ENCODE measurements around the gene SOX6. TPM values are rescaled to one million over a fixed set of nuclear protein-coding genes. Genes with fewer than 3 reads are reported as not detected.
A peak's percentile ranks its signal among the peaks of the same experiment; 100 is the strongest.

Gene SOX6
- total RNA-seq, 1 donor from 2014 or later = not detected

- Mint-ChIP-seq H3K36me3 (ENCODE audit: low read depth) (no peaks in the 10 kb centered on the region), H3K4me1 (no peaks in the 10 kb centered on the region), H3K27ac (no peak overlapping the region), H3K9me3 (no peaks in the 10 kb centered on the region), H3K4me3 (no peak overlapping the region), H3K27me3 (no peaks in the 10 kb centered on the region)
- intact Hi-C loops (cut with micrococcal nuclease) = no loop called here
- DNase-seq = no peak
Measured at GRCh38 chr11:16292167-16292859, 64.0 kb downstream of the SOX6 start.

- intact Hi-C loops (cut with micrococcal nuclease) = no loop called here
- no peak for DNase-seq
- no peak overlapping the region for H3K27ac Mint-ChIP-seq
- H3K9me3 Mint-ChIP-seq = no peaks in the 10 kb centered on the region
- no peak overlapping the region for H3K4me3 Mint-ChIP-seq
- no peaks in the 10 kb centered on the region for H3K27me3 Mint-ChIP-seq
- no peaks in the 10 kb centered on the region for H3K36me3 Mint-ChIP-seq (ENCODE audit: low read depth)
- no peaks in the 10 kb centered on the region for H3K4me1 Mint-ChIP-seq
Measured at GRCh38 chr11:16291729-16292128, 64.6 kb downstream of the SOX6 start.

- intact Hi-C loops (cut with micrococcal nuclease) = no loop called here
Measured at GRCh38 chr11:16289541-16289940, 66.8 kb downstream of the SOX6 start.

GRCh38 chr11:16287630-16288280, 68.6 kb downstream of the SOX6 start:
- DNase-seq = no peak
- no peaks in the 10 kb centered on the region for H3K4me1 Mint-ChIP-seq
- intact Hi-C loops (cut with micrococcal nuclease) = no loop called here
- H3K4me3 Mint-ChIP-seq = no peak overlapping the region
- H3K27ac Mint-ChIP-seq = no peak overlapping the region
- no peaks in the 10 kb centered on the region for H3K9me3 Mint-ChIP-seq
- no peaks in the 10 kb centered on the region for H3K27me3 Mint-ChIP-seq
- no peaks in the 10 kb centered on the region for H3K36me3 Mint-ChIP-seq (ENCODE audit: low read depth)

More at GRCh38 chr11:16289541-16289940, 66.8 kb downstream of the SOX6 start:
- no peak for DNase-seq
- H3K9me3 Mint-ChIP-seq = no peaks in the 10 kb centered on the region
- no peak overlapping the region for H3K27ac Mint-ChIP-seq
- H3K4me1 Mint-ChIP-seq = no peaks in the 10 kb centered on the region
- no peak overlapping the region for H3K4me3 Mint-ChIP-seq
- no peaks in the 10 kb centered on the region for H3K27me3 Mint-ChIP-seq
- no peaks in the 10 kb centered on the region for H3K36me3 Mint-ChIP-seq (ENCODE audit: low read depth)

GRCh38 chr11:16286095-16286494, 70.3 kb downstream of the SOX6 start:
- no peak for DNase-seq
- Mint-ChIP-seq H3K4me3 (no peak overlapping the region), H3K9me3 (no peaks in the 10 kb centered on the region), H3K27me3 (no peaks in the 10 kb centered on the region), H3K36me3 (ENCODE audit: low read depth) (no peaks in the 10 kb centered on the region), H3K27ac (no peak overlapping the region), H3K4me1 (no peaks in the 10 kb centered on the region)
- intact Hi-C loops (cut with micrococcal nuclease) = no loop called here

GRCh38 chr11:16280256-16280682, 76.1 kb downstream of the SOX6 start:
- Mint-ChIP-seq H3K4me1 (no peaks in the 10 kb centered on the region), H3K9me3 (no peaks in the 10 kb centered on the region), H3K4me3 (no peak overlapping the region), H3K27ac (no peak overlapping the region), H3K36me3 (ENCODE audit: low read depth) (no peaks in the 10 kb centered on the region), H3K27me3 (no peaks in the 10 kb centered on the region)
- intact Hi-C loops (cut with micrococcal nuclease) = no loop called here
- DNase-seq = peak; percentile 56

- intact Hi-C loops (cut with micrococcal nuclease) = no loop called here
- Mint-ChIP-seq H3K27me3 (no peaks in the 10 kb centered on the region), H3K9me3 (no peaks in the 10 kb centered on the region), H3K36me3 (ENCODE audit: low read depth) (no peaks in the 10 kb centered on the region), H3K4me1 (no peaks in the 10 kb centered on the region), H3K27ac (no peak overlapping the region), H3K4me3 (no peak overlapping the region)
- no peak for DNase-seq
Measured at GRCh38 chr11:16279524-16279923, 76.8 kb downstream of the SOX6 start.

- Mint-ChIP-seq H3K27me3 (no peaks in the 10 kb centered on the region), H3K27ac (no peak overlapping the region), H3K4me3 (no peak overlapping the region), H3K4me1 (no peaks in the 10 kb centered on the region), H3K36me3 (ENCODE audit: low read depth) (no peaks in the 10 kb centered on the region), H3K9me3 (no peaks in the 10 kb centered on the region)
- intact Hi-C loops (cut with micrococcal nuclease) = no loop called here
- DNase-seq = no peak
Measured at GRCh38 chr11:16278979-16279378, 77.4 kb downstream of the SOX6 start.

GRCh38 chr11:16278273-16278672, 78.1 kb downstream of the SOX6 start:
- Mint-ChIP-seq H3K9me3 (no peaks in the 10 kb centered on the region), H3K27me3 (no peaks in the 10 kb centered on the region), H3K36me3 (ENCODE audit: low read depth) (no peaks in the 10 kb centered on the region), H3K4me1 (no peaks in the 10 kb centered on the region), H3K27ac (no peak overlapping the region), H3K4me3 (no peak overlapping the region)
- intact Hi-C loops (cut with micrococcal nuclease) = no loop called here
- DNase-seq = no peak

- H3K4me1 Mint-ChIP-seq = no peaks in the 10 kb centered on the region
- H3K4me3 Mint-ChIP-seq = no peak overlapping the region
- no peaks in the 10 kb centered on the region for H3K27me3 Mint-ChIP-seq
- no peak for DNase-seq
- H3K36me3 Mint-ChIP-seq (ENCODE audit: low read depth) = no peaks in the 10 kb centered on the region
- no peaks in the 10 kb centered on the region for H3K9me3 Mint-ChIP-seq
- intact Hi-C loops (cut with micrococcal nuclease) = no loop called here
- no peak overlapping the region for H3K27ac Mint-ChIP-seq
Measured at GRCh38 chr11:16276251-16276650, 80.1 kb downstream of the SOX6 start.

GRCh38 chr11:16271258-16271657, 85.1 kb downstream of the SOX6 start:
- intact Hi-C loops (cut with micrococcal nuclease) = no loop called here
- Mint-ChIP-seq H3K4me3 (no peak overlapping the region), H3K4me1 (no peaks in the 10 kb centered on the region), H3K27me3 (no peaks in the 10 kb centered on the region), H3K36me3 (ENCODE audit: low read depth) (no peaks in the 10 kb centered on the region), H3K9me3 (no peaks in the 10 kb centered on the region), H3K27ac (no peak overlapping the region)
- no peak for DNase-seq

- Mint-ChIP-seq H3K27me3 (no peaks in the 10 kb centered on the region), H3K27ac (no peak overlapping the region), H3K9me3 (no peaks in the 10 kb centered on the region), H3K36me3 (ENCODE audit: low read depth) (no peaks in the 10 kb centered on the region), H3K4me3 (no peak overlapping the region), H3K4me1 (no peaks in the 10 kb centered on the region)
- no peak for DNase-seq
- intact Hi-C loops (cut with micrococcal nuclease) = no loop called here
Measured at GRCh38 chr11:16266021-16266420, 90.3 kb downstream of the SOX6 start.

GRCh38 chr11:16265022-16265421, 91.3 kb downstream of the SOX6 start:
- H3K4me1 Mint-ChIP-seq = no peaks in the 10 kb centered on the region
- no peaks in the 10 kb centered on the region for H3K27me3 Mint-ChIP-seq
- H3K9me3 Mint-ChIP-seq = no peaks in the 10 kb centered on the region
- no peaks in the 10 kb centered on the region for H3K36me3 Mint-ChIP-seq (ENCODE audit: low read depth)
- H3K4me3 Mint-ChIP-seq = no peak overlapping the region
- intact Hi-C loops (cut with micrococcal nuclease) = no loop called here
- H3K27ac Mint-ChIP-seq = no peak overlapping the region
- no peak for DNase-seq

- Mint-ChIP-seq H3K27me3 (no peaks in the 10 kb centered on the region), H3K27ac (no peak overlapping the region), H3K36me3 (ENCODE audit: low read depth) (no peaks in the 10 kb centered on the region), H3K4me1 (no peaks in the 10 kb centered on the region), H3K4me3 (no peak overlapping the region), H3K9me3 (no peaks in the 10 kb centered on the region)
- DNase-seq = no peak
- intact Hi-C loops (cut with micrococcal nuclease) = no loop called here
Measured at GRCh38 chr11:16262645-16262955, 93.7 kb downstream of the SOX6 start.
